Renal pelvis (tissue), 4 donors: Measurements from ENCODE around the gene MTG2. TPM values are rescaled to one million over a fixed set of nuclear protein-coding genes. Genes with fewer than 3 reads are reported as not detected.

ENCODE experiments used
- DNase-seq: peaks from one replicate; pipeline ENCODE4 v3.0.0-alpha.2; 2013
- polyA plus RNA-seq, 3 donors: library from polyadenylated mRNA; unstranded; fragments of 120-200 nt; gene quantifications; one replicate each; pipeline ENCODE4 v1.2.1, GENCODE V29; 2013; ENCODE audit not compliant: insufficient read length in 3 of 3

MTG2 gene
- polyA plus RNA-seq, 3 donors: 32.2 to 45.6 (median 37.1) TPM

DNA sequence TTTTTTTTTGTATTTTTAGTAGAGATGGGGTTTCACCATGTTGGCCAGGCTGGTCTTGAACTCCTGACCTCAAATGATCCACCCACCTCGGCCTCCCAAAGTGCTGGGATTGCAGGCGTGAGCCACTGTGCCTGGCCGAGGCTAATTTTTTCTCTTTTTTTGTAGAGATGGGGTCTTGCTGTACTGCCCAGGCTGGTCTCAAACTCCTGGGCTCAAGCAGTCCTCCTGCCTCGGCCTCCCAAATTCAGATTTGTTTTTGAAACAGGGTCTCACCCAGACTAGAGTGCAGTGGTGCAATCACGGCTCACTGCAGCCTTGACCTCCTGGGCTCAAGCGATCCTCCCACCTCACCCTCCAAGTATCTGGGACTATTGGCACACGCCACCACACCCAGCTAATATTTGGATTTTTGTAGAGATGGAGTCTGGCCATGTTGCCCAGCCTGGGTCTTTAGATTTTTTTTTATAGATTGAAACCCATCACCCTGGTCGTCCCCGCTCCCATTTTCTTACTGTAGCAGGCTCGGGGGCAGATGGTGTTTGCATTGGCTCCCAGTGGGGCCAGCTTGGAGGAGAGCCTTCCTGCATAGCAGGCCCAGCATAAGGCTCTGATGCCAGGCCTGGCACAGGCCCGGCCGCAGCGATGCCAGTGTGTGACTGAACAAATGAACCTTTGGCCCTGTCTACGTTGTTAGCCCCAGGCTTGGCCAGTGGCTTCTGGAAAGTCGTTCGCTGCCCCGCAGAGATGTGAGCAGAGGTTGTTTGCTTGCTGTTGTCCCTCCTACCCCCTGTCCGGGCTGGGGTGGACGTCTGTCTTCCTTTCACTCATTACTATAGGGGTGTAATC, 4.3 kb upstream of the MTG2 start:
- DNase-seq: no peak

GRCh38 chr20:62179162-62179504, 3.7 kb upstream of the MTG2 start:
- DNase-seq: no peak

DNA sequence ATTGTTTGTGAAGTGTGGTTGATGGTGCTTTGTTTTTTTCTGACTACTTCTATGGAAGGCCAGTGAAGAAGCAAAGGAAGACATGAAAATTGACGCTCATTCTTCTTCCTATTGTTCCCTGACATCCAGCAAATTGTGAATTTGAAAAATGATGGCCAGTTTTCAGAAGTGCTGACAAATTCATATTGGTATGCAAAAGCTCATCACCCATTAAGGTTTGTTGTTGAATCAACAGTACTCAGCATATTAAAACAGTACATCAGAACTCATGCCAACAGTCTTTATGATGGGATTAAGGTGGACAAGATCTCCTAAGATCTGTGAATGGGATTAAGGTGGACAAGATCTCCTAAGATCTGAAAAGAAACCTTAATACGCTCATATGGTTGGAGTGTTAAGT, 1.0 kb upstream of the MTG2 start:
- no peak for DNase-seq

DNA sequence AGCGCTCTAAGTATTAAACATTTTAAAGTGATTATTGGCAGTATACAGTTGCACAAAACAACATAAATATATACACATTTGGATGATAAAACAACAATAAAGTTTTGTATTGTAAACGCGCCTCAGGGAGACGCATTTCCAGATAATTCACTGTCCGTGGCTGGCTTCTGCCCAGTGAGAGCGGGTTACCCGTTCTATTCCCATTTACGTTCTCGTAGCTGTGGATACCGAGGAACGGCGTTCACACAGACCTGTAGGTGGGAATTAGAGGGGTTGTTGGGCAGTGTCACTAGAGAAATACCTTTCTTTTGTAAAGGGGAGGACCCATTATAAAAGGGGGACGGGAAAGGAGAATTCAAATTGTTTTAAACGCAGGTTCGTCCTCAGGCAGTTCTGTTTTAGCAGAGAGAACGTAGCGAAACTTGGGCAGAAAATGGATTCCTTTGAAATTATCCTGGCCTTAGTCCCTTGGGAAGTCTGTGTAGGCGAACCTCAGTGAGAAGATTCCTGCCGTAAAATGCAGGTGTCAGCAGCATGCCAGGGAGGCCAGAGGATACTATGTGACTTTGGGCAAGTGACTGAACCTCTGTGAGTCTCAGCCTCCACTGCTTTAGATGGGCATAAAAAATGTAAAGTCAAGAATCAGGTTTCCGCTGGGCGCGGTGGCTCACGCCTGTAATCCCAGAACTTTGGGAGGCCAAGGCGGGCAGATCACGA, 756 bp downstream of the MTG2 start:
- DNase-seq: peak; percentile 2

GRCh38 chr20:62186096-62186426, 3.2 kb downstream of the MTG2 start:
- DNase-seq: no peak

DNA sequence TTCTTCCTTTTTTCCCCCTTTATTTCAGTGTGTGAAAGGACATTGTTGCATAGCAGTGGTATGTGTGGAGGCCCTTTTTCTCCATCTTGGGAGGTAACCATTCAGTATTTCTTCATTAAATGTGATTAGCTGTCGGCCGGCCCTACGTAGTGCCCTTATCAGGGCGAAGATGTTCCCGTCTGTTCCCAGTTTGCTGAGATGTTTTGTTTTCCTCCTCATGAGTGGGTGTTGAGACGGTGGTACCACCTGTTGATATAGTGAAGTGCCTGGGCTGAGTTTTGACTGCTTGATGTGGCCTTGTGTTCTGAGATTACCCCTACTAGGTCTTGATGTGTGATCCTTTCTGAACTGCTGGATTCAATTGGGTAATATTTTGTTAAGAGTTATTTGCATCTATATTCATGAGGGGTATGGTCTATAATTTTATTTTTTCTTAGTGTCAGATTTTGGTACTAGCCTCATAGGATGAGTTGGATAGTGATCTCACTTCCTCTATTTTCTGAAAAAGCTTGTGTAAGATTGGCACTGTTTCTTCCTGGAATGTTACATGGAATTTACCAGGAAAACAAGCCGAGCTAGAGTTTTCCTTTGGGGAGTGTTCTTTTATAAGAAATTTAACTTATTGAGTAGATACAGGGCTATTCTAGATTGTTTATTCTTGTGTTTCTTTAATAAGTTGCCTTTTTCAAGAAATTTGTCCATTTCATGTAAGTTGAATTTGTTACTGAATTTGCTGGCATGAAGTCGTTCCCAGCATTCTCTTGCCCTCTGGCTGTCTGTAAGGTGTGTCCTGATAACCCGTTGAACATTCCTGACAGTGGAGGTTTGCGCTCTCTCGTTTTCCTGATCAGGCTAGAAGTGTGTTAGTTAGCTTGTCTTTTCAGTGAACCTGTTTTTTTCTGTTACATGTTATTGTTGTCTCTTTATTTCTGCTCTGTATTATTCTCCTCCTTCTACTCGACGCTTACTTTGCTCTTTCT, 4.3 kb downstream of the MTG2 start:
- DNase-seq: no peak

DNA sequence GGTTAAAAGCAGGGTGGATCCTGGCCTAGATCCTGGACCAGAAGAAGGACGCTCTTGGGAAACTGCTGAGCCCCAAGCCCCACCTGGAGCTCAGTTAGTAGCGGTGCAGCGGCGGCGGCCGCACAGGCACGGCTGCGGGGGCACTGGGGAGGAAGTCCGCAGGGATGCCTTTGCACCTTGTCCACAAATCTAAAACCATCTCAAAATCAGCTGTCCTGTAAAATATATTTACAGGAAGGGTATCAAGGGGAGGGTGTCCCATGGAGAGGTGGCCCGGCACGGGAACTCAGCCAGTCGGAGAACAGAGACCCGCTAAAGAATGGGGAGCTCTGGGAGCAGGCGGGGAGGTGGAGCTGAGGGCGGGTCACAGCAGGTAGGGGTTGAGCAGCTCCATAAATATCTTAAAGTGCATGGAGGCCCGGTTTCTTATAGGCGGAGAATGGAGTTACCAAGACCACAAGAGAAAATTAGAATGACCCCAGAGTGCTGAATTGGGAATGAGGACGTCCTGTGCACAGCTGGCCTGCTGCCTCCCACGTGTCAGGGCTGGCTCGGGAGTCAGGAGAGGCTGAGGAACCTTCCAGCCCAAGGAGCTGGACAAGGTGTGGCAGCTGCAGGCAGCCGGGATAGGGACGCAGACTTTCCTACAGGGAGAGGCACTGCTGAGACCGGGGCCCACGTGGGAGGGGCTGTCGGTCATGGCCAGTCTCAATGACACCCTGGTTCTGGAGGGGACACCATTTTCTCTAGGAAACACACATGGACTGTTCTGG, 8.0 kb downstream of the MTG2 start:
- no peak for DNase-seq

DNA sequence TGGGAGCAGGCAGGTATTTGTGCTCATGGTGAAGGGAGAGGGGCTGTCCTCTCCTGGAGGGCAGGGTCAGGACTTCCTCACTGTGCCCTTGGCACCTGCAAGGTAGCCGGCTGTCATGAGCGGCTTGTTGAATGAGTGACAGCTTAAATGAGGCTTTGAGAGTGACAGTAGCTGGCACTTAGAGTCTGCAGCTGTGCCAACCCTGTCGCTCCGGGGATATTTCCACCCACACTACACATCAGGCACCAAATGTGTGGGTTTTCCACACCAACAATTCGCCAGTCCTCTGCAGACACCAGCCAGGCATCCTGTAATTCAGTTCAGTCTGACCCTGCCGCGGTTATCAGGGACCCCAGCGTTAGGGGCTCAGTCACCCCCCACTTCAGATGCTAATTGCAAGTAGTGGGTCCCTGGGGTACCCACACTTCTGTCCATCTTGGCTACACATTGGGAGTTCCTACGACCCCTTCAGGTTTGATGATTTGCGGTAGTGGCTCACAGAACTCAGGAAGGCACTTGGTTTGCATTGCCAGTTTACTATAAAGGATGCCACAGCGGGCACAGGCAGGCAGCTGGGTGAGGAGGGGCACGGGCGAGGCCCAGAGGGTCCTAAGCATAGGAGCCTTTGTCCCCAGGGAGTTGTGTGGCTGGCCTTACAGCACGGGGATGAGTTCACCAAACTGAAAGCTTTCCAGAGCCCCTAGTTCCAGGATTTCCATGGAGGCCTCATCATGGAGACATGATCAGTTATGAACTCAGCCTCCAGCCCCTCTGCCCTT, 9.1 kb downstream of the MTG2 start:
- no peak for DNase-seq

- DNase-seq: no peak
These were observed 9.8 kb downstream of the MTG2 start for GRCh38 chr20:62192635-62193034.

DNA sequence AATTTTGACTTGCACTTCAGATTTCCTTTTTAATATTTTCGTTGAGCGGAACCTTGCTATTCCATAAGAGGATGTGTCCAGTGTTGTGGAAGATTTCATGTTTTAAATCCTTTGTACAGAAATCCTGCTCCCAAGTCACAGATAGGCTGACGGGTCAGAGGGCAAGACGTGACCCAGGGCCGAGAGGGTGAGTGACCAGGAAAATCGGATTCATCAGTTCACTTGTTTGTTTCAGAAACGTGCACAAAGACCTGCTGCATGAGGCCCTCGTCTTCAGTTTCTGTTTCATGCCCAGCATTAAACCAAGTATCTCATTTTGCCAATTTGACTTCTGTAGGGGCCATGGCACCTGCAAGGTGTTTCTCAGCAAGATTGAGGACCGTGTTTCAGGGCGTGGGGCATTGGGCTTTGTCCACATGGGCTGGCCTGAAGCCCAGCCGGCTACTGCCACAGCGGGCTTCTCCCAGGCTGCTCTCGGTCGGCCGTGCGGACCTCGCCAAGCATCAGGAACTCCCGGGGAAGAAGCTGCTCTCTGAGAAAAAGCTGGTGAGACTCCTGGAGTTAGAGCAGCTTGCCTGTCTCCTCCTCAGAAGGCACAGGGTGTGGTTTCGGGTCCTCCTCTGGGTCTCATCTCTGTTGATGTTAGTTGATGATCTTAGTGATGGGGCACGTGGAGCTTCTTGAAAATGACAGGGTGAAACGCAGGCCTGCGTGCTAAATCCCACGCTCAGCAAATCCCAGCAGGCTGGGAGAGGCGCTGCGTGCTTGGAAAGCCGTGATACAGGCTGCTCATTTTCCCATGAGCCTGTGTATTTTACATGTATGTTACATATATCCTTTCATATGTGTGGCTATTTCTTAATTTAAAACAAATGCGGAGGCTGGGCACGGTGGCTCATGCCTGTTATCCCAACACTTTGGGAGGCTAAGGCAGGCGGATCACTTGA, 10.5 kb downstream of the MTG2 start:
- DNase-seq: no peak

DNA sequence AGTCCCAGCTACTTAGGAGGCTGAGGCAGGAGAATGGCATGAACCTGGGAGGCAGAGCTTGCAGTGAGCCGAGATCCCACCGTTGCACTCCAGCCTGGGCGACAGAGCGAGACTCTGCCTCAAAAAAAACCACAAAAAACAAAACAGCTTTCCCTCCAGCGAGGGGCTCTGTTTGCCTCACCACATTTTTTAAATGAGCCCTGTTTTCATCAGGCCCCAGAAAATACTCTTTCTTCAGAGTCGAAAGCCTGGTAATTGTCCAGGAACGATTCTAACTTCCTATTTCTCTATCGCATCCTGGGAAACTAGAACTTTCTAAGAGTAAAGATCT, 12.2 kb downstream of the MTG2 start:
- DNase-seq: no peak

DNA sequence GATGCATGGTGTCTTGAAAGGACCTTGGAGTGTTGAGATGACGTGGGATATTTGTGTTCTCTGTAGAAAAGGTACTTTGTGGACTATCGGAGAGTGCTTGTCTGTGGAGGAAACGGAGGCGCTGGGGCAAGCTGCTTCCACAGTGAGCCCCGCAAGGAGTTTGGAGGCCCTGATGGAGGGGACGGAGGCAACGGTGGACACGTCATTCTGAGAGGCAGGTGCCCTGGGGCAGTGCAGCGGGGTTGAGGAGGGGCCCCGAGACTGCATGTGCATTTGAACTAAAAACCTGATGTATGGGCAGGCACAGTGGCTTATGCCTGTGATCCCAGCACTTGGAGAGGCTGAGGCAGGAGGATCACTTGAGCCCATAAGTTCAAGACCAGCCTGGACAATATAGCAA, 12.9 kb downstream of the MTG2 start:
- no peak for DNase-seq

GRCh38 chr20:62196286-62196685, 13.5 kb downstream of the MTG2 start:
- no peak for DNase-seq

GRCh38 chr20:62197311-62197710, 14.5 kb downstream of the MTG2 start:
- no peak for DNase-seq

DNA sequence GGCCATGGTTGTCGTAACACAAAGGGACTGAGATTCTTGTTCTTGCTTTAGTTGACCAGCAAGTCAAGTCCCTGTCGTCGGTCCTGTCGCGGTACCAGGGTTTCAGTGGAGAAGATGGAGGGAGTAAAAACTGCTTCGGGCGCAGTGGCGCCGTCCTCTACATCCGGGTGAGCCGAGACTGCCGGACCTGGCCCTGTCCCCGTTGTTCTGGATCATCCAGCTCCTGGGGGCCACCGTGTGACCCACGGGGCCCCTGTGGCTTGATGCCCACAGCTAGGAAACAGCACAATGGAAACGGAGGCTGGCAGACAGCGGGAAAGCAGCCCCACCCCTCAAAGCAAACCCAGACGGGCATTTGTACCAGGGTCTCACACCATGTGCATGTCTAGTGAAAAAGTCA, 15.0 kb downstream of the MTG2 start:
- no peak for DNase-seq

DNA sequence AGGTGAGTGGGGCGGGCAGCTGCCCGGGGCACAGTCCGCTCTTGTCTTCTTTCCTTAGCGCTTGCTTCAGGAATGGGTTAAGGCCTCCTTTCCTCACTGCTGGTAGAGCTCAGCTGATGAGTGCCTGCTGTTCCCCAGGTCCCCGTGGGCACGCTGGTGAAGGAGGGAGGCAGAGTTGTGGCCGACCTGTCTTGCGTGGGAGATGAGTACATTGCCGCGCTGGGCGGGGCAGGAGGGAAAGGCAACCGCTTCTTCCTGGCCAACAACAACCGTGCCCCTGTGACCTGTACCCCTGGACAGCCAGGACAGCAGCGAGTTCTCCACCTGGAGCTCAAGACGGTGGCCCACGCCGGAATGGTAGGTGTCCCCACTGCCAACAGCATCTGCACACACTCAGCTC, 15.7 kb downstream of the MTG2 start:
- no peak for DNase-seq

DNA sequence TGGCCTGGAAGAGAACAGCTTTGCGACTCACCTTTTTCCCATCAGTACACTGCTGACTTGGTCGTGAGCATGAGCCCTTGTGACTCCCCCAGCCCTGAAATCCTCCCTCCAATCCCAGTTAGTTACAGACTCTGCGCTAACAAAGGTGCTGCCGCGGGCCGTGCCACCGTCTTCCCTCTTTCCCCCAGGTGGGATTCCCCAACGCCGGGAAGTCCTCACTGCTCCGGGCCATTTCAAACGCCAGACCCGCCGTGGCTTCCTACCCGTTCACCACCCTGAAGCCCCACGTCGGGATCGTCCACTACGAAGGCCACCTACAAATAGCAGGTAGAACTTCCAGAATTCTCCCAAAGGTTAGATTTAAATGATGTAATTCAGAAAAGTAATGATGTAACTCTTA, 16.1 kb downstream of the MTG2 start:
- no peak for DNase-seq

DNA sequence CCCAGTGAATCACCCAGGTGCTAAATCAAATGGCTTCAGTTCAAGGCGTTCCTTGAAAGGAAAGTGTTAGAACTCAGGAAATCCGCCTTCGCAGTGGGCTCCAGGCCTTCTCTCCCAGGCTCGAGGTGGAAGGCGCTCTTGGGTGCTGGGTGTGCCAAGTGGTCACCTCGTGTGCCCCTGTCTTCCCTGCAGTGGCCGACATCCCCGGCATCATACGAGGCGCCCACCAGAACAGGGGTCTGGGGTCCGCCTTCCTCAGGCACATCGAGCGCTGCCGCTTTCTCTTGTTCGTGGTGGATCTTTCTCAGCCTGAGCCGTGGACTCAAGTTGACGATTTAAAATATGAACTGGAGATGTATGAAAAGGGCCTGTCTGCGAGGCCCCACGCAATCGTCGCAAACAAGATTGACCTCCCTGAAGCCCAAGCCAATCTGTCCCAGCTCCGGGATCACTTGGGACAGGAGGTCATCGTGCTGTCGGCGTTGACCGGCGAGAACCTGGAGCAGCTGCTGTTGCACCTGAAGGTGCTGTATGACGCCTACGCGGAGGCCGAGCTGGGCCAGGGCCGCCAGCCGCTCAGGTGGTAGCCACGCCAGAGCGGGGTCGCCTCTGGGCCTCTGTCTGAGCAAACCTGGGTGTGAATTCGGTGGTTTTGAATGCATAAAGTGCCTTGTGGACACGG, 17.8 kb downstream of the MTG2 start:
- no peak for DNase-seq
